Sigmoid colon (tissue), 7 donors: ENCODE data around the gene OLFM3. TPM values are rescaled to one million over a fixed set of nuclear protein-coding genes. Genes with fewer than 3 reads are reported as not detected.

Source experiments
- DNase-seq: peaks from one replicate; pipeline ENCODE4 v3.0.0-alpha.2; 2019
- H3K27ac ChIP-seq, 4 donors: fragments of 200-600 bp; sonication (generic); one replicate each; pipeline ENCODE4 v1.5.1; 2016 to 2019; ENCODE audit warnings: mild to moderate bottlenecking in 1 of 4
- H3K27me3 ChIP-seq, 3 donors: fragments of 200-600 bp; sonication (generic); one replicate each; pipeline ENCODE4 v1.5.1; 2019; ENCODE audit warnings: mild to moderate bottlenecking in 1 of 3
- H3K36me3 ChIP-seq, 4 donors: fragments of 200-600 bp; sonication (generic); one replicate each; pipeline ENCODE4 v1.5.1; 2016 to 2019
- H3K4me1 ChIP-seq, 4 donors: fragments of 200-600 bp; sonication (generic); one replicate each; pipeline ENCODE4 v1.5.1; 2017 to 2019
- H3K4me3 ChIP-seq, 4 donors: fragments of 200-600 bp; sonication (generic); one replicate each; pipeline ENCODE4 v1.5.1; 2017 to 2019; ENCODE audit warnings: mild to moderate bottlenecking in 2 of 4, moderate library complexity in 1 of 4
- H3K9me3 ChIP-seq, 4 donors: fragments of 200-600 bp in 3 of 4; sonication (generic) in 3 of 4; one replicate each; pipeline versions ENCODE4 v1.5.1 to v1.6.1; 2013 to 2019
- CTCF ChIP-seq, 4 experiments: fragments of 450-650 bp in 3 of 4; fragments of 200-600 bp in 1 of 4; IDR thresholded peaks; one replicate each; pipeline ENCODE4 v1.5.1; 2016 to 2019; ENCODE audit warnings: antibody characterized with exemption in 4 of 4, mild to moderate bottlenecking in 3 of 4, moderate library complexity in 2 of 4
- EP300 ChIP-seq, 4 donors: sonication (generic); formaldehyde crosslinking; IDR thresholded peaks; one replicate each; pipeline ENCODE4 v1.6.1; 2017; ENCODE audit warnings: antibody characterized with exemption in 4 of 4
- POLR2A ChIP-seq, 2 donors: fragments of 450-650 bp; IDR thresholded peaks; one replicate each; pipeline ENCODE4 v1.6.1; 2016; ENCODE audit warnings: antibody characterized with exemption in 2 of 2, mild to moderate bottlenecking in 2 of 2, moderate library complexity in 2 of 2
- POLR2AphosphoS5 ChIP-seq, 4 donors: sonication (generic); formaldehyde crosslinking; IDR thresholded peaks; one replicate each; pipeline ENCODE4 v1.6.1; 2017; ENCODE audit warnings: antibody characterized with exemption in 4 of 4
- WGBS, 2 donors: extraction: QIAGEN DNeasy Blood & Tissue Kit; methylation state at CpG; one replicate each; pipeline ENCODE4 v1.1.7; 2013; 5-methylcytosine and 5-hydroxymethylcytosine counted together
- intact Hi-C: fragments of 100-400 bp; cut with DNase I; formaldehyde crosslinking; loops from one replicate; pipeline ENCODE4 v1.15.1; 2023
- polyA plus RNA-seq, 3 donors: library from polyadenylated mRNA; stranded (reverse); fragments of 200-250 nt; gene quantifications; one replicate each; pipeline ENCODE4 v1.2.3, GENCODE V29; 2013
- total RNA-seq, 4 donors: library from RNA; depleted of rRNA; stranded (reverse); fragments of >200 nt; gene quantifications; one replicate each; pipeline ENCODE4 v1.1.0, GENCODE V29; 2016
- donor health status: healthy with polysubstance abuse.
- donor health status: Bipolar disorder and iron deficiency.
- donor health status: healthy.

OLFM3 gene
- total and polyA plus RNA-seq, 7 donors = 0.44 to 2.1 (median 1.1) TPM; not detected in 2

DNA sequence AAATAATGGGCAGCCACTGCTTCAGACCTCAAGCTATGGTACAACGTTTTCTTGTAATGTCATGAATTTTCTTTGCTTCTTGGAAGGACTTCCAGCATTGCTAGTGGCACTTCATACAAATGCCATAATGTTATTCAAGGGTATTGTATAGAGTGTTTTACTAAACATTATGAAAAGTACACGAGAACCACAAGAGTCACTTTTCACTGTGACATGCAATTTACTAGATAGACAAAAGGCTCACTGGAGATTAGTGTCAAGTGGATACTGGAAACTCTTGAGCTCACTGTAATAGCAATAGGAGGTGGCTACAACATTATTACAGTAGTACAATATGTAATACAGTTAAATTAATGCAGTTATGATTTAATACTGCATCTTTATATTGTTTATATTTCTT lies 5.3 kb upstream of the OLFM3 start:
- Histone ChIP-seq H3K27me3 (peaks cover 0 to 2% (median 2%) of the 10 kb centered on the region in 3 donors), H3K27ac (no peak overlapping the region), H3K4me3 (no peak overlapping the region), H3K36me3 (no peaks in the 10 kb centered on the region), H3K9me3 (no peaks in the 10 kb centered on the region), H3K4me1 (no peaks in the 10 kb centered on the region)
- intact Hi-C loops = no loop called here
- DNase-seq = no peak
- WGBS, 2 donors = 64 to 70% methylated on average over 2 of the region's 2 CpGs
- no peak for TF ChIP-seq POLR2AphosphoS5 (IDR thresholded peaks at IDR 0.05)

- TF ChIP-seq POLR2AphosphoS5 (IDR thresholded peaks at IDR 0.05) (no peak), EP300 (IDR thresholded peaks at IDR 0.05) (no peak), POLR2A (IDR thresholded peaks at IDR 0.05) (no peak), CTCF (IDR thresholded peaks at IDR 0.05) (no peak)
Measured at GRCh38 chr1:101995984-101996745, 561 bp downstream of the OLFM3 start.

DNA sequence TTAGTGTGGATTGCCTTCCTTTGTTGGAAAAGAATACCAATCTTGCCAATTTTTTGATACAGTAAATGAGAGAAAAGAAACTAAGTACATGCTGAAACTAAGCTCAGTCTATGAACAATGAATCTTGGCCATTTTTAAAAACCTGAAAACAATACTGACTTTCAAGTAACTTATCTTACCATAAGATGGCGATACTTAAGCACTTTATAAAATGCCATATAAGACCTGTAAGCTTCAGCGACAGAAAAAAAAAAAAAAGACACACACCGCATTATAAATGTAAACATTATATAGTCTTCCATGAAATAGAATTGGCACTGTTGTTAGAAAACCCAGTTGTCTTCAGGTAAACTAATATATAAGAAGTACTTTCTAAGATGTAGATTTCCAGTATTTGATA lies 3.0 kb downstream of the OLFM3 start:
- TF ChIP-seq POLR2AphosphoS5 (IDR thresholded peaks at IDR 0.05) (no peak), POLR2A (IDR thresholded peaks at IDR 0.05) (no peak), CTCF (IDR thresholded peaks at IDR 0.05) (no peak), EP300 (IDR thresholded peaks at IDR 0.05) (no peak)
- 11 to 44% methylated on average over 3 of the region's 3 CpGs for WGBS, 2 donors
- intact Hi-C loops = no loop called here

More at GRCh38 chr1:101995984-101996745, 561 bp downstream of the OLFM3 start:
- 9 to 17% methylated on average over 20 of the region's 20 CpGs for WGBS, 2 donors
- intact Hi-C loops = no loop called here
- H3K27ac ChIP-seq = no peak overlapping the region
- H3K36me3 ChIP-seq = no peaks in the 10 kb centered on the region
- H3K27me3 ChIP-seq = peaks cover 0 to 35% (median 2%) of the 10 kb centered on the region in 3 donors
- peaks cover 0 to 3% (median 0%) of the 10 kb centered on the region in 4 donors for H3K4me1 ChIP-seq
- H3K4me3 ChIP-seq = no peak overlapping the region
- DNase-seq = no peak
- H3K9me3 ChIP-seq = no peaks in the 10 kb centered on the region

GRCh38 chr1:101992821-101993575 lies 3.7 kb downstream of the OLFM3 start:
- TF ChIP-seq EP300 (IDR thresholded peaks at IDR 0.05) (no peak), POLR2AphosphoS5 (IDR thresholded peaks at IDR 0.05) (no peak), POLR2A (IDR thresholded peaks at IDR 0.05) (no peak), CTCF (IDR thresholded peaks at IDR 0.05) (no peak)
- peaks cover 0 to 3% (median 0%) of the 10 kb centered on the region in 4 donors for H3K4me1 ChIP-seq
- H3K36me3 ChIP-seq = no peaks in the 10 kb centered on the region
- no peak for DNase-seq
- H3K27ac ChIP-seq = no peak overlapping the region
- H3K4me3 ChIP-seq = no peak overlapping the region
- intact Hi-C loops = no loop called here
- H3K27me3 ChIP-seq = peaks cover 0 to 35% (median 2%) of the 10 kb centered on the region in 3 donors
- WGBS, 2 donors = 56 to 64% methylated on average over 5 of the region's 5 CpGs
- no peaks in the 10 kb centered on the region for H3K9me3 ChIP-seq

More for the DNA sequence above, 3.0 kb downstream of the OLFM3 start:
- Histone ChIP-seq H3K27me3 (peaks cover 0 to 35% (median 2%) of the 10 kb centered on the region in 3 donors), H3K36me3 (no peaks in the 10 kb centered on the region), H3K9me3 (no peaks in the 10 kb centered on the region), H3K4me1 (peaks cover 0 to 3% (median 0%) of the 10 kb centered on the region in 4 donors), H3K4me3 (no peak overlapping the region), H3K27ac (no peak overlapping the region)
- no peak for DNase-seq

DNA sequence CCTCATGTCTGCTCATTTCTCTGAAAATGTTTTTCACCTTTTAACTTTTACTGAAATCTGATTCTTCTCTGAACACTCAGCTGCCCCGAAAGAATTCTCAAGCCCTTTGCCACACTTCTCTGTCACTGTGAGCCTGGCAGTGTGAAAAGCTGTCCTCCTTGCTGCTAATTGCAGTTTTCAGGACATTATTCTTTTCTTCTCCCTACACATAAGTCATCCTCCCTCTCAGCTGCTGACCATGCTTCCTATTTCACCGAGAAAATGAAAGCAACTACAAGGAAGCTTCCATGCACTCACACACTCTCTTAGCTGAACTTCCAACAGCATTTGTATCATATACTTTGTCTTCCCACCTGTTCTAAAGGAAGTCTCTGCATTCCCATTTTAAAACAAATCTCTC lies 15.8 kb downstream of the OLFM3 start:
- 17 to 47% methylated on average over 2 of the region's 2 CpGs for WGBS, 2 donors
- no peaks in the 10 kb centered on the region for H3K36me3 ChIP-seq
- no peak for DNase-seq
- H3K9me3 ChIP-seq = no peaks in the 10 kb centered on the region
- H3K4me1 ChIP-seq = no peaks in the 10 kb centered on the region
- no peaks in the 10 kb centered on the region for H3K27me3 ChIP-seq
- TF ChIP-seq POLR2AphosphoS5 (IDR thresholded peaks at IDR 0.05) = no peak
- TF ChIP-seq POLR2A (IDR thresholded peaks at IDR 0.05) = no peak
- TF ChIP-seq EP300 (IDR thresholded peaks at IDR 0.05) = no peak
- TF ChIP-seq CTCF (IDR thresholded peaks at IDR 0.05) = no peak
- no peak overlapping the region for H3K4me3 ChIP-seq
- H3K27ac ChIP-seq = no peak overlapping the region
- intact Hi-C loops = no loop called here
